ENCODE results near the gene SLC13A5. TPM values are rescaled to one million over a fixed set of nuclear protein-coding genes. Genes with fewer than 3 reads are reported as not detected.

Gene SLC13A5
- total and polyA plus RNA-seq, 10 of the 15 experiments (the other 5 are each of a cell fraction or from before 2014, with no cell fraction given), result 0.23 TPM; not detected in 9

- Histone ChIP-seq H3K4me3 (no peak overlapping the region), H3K9ac (ENCODE audit: control insufficient read depth, insufficient read depth, low read length) (no peak overlapping the region), H3K79me2 (ENCODE audit: control insufficient read depth, insufficient read depth, low read length) (peaks cover 29% of the 10 kb centered on the region), H3K9me3 (replicated peaks; ENCODE audit: control insufficient read depth, insufficient read depth, low read length) (no peaks in the 10 kb centered on the region; the same call in 2 of the 3 replicates), H3K27ac (ENCODE audit: control insufficient read depth, insufficient read depth) (no peak overlapping the region), H3K4me1 (ENCODE audit: control insufficient read depth, insufficient read depth, low read length) (peaks cover 11% of the 10 kb centered on the region; the same call in 1 of the 2 replicates), H3K4me2 (ENCODE audit: control insufficient read depth, insufficient read depth) (no peak overlapping the region), H2AFZ (ENCODE audit: control insufficient read depth, low read depth, low read length) (no peak overlapping the region), H4K20me1 (ENCODE audit: control insufficient read depth, insufficient read depth) (no peaks in the 10 kb centered on the region), H3K36me3 (ENCODE audit: control insufficient read depth in 2 of 2, insufficient read depth in 2 of 2, low read length in 1 of 2) (peaks cover 0 to 8% of the 10 kb centered on the region in 2 experiments; a peak in 1 of 4 replicates), H3K27me3 (replicated peaks in 1 of 2; ENCODE audit: control insufficient read depth in 2 of 2, insufficient read depth in 2 of 2, low read length in 1 of 2) (no peaks in the 10 kb centered on the region)
- in situ Hi-C loops (cut with MboI), result no loop called here
- ATAC-seq (no peak), DNase-seq (ENCODE audit: low read depth, low spot score) (no peak), FAIRE-seq (no peak)
- WGBS (ENCODE audit: insufficient coverage, insufficient replicate concordance, low lambda C conversion rate, missing lambda C conversion rate), result 90% methylated on average over 17 of the region's 17 CpGs
- CTCF ChIA-PET, result interaction anchor here (0.6 kb wide), 1 partner anchor 163 kb away, joined by 3 read pairs; no protein-coding TSS in a partner anchor
- RAD21 ChIA-PET (ENCODE audit: unreplicated experiment), result no interaction called here
- SMC1A ChIA-PET (ENCODE audit: uncharacterized antibody, unreplicated experiment), result no interaction called here
- POLR2A ChIA-PET, result no interaction called here
- TF ChIP-seq TAF1 (IDR thresholded peaks at IDR 0.05; ENCODE audit: borderline replicate concordance, low read depth, low read length) (no peak), REST (IDR thresholded peaks at IDR 0.05; ENCODE audit: low read depth, low read length) (peak; percentile 52; the same call in 1 of the 2 replicates)
- intact Hi-C loops (cut with micrococcal nuclease; ENCODE audit: unreplicated experiment), result no loop called here
- BruUV-seq (replicated peaks), result no TSS peak
These were observed 76.3 kb downstream of the SLC13A5 start for GRCh38 chr17:6636616-6637457.
